GM12801 (cell line): ENCODE results near the gene TCFL5.

ENCODE experiments used
- TF ChIP-seq, protein P1 (sequence below): IDR thresholded peaks from one replicate; pipeline ENCODE4 v1.5.1; 2011; ENCODE audit warnings: control low read depth; ENCODE audit not compliant: insufficient read length; ENCODE audit errors: extremely low read depth

Gene TCFL5

DNA sequence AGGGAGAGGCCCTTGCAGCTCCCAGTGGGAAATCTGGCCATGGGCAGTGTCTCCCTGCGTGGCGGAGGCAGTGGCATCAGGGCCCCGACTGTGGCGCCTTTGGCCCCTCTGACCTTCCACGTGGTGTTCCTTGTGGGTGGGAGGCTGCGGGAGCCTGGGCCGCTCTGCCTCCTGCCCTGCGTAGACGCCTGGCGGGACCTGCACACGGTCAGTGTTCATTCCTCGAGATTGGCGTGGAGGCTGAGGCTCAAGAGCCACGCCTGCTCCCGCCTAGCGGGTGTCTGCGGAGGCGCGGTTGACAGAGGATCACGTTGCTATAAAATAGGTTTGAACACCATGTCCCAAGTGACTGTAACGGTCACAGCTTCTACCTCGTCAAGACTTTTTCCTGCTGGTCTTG, 30.8 kb downstream of the TCFL5 start:
- TF ChIP-seq, protein P1, sequence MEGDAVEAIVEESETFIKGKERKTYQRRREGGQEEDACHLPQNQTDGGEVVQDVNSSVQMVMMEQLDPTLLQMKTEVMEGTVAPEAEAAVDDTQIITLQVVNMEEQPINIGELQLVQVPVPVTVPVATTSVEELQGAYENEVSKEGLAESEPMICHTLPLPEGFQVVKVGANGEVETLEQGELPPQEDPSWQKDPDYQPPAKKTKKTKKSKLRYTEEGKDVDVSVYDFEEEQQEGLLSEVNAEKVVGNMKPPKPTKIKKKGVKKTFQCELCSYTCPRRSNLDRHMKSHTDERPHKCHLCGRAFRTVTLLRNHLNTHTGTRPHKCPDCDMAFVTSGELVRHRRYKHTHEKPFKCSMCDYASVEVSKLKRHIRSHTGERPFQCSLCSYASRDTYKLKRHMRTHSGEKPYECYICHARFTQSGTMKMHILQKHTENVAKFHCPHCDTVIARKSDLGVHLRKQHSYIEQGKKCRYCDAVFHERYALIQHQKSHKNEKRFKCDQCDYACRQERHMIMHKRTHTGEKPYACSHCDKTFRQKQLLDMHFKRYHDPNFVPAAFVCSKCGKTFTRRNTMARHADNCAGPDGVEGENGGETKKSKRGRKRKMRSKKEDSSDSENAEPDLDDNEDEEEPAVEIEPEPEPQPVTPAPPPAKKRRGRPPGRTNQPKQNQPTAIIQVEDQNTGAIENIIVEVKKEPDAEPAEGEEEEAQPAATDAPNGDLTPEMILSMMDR, result no peak

DNA sequence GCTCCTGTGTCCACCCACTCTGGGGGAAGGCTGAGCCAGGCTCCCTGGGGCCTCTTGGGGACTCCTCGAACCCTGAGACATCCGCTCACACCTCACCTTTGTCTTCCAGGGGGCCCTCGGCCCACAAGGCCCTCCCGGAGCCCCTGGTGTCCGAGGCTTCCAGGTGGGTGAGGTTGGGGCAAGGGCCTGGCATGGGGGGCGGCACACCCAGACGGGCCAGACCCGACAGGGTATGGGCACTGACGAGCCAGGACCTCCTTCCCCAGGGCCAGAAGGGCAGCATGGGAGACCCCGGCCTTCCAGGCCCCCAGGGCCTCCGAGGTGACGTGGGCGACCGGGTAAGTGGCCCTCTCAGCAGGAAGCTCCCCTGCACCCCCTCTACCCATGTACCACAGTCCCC, 31.4 kb downstream of the TCFL5 start:
- TF ChIP-seq, protein P1, result no peak

DNA sequence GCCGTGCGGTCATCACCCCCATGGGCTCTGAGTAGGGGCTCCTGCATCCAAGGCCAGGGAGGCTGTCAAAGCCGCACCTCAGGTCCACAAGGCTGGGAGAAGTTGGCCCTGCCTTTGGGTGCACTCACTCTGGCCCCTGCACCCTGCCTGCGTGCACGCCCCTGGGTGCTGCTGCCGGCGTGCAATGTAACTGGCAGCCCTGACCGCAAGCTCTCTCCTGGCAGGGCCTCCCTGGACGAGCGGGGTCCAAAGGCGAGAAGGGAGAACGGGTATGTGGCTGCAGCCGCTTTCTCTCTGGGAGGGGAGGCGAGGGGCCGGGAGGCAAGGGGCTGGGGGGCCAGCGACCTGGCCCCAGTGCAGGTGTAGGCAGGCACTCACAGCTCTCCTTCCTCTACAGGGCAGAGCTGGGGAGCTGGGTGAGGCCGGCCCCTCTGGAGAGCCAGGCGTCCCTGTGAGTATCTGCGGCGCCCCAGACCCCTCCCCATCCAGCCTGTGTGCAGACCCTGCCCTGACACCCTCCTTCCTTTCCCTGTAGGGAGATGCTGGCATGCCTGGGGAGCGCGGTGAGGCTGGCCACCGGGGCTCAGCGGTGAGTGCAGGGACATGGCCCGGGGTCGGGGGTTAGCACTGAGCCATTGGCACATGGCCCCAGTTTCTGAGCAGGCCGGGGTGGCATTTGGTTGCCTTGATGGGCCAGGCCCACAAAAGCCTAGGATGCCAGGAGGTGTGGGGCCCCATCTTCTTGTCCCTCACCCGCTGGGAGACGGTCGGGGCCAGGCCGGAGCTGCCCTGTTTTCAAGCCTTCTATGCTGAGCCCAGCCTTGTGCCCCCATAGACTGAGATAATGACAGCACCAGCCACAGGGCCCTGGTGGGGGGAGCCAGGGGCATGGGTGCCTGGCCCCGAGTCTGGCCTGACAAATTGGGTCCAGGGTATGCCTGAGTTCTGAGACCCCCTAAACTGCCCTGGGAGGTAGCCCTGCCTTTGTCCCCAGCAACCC, 32.1 kb downstream of the TCFL5 start:
- TF ChIP-seq, protein P1, result no peak

DNA sequence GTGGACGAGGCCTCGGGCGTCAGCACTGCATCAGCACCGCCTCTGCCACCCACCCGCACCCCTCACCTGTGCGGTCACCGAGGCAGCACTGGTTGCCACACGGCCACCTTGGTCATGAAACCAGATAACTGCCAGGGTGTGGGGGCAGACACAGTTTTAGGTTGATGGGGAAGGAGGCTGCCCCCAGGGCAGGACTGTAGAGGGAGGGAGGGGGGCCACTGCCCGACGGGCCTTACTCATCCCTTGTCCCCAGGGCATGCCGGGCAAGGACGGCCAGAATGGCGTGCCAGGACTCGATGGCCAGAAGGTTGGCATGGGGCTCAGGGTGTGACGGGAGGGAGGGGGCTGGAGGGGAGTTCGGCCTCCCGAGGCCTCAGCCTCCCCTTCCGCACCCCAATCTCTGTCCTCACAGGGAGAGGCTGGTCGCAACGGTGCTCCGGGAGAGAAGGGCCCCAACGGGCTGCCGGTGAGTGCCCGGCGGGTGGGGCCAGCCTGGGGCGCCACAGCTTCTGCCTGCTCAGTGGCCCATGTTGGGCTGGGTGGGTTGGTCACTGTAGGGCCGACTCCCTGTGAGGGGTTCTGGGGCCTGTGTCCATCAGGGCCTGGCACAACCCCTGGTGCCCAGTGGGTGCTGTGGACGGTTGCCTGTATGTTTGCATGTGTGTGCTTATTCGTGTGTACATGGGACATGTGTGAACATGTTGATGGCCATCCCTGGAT, 33.0 kb downstream of the TCFL5 start:
- TF ChIP-seq, protein P1, result no peak

DNA sequence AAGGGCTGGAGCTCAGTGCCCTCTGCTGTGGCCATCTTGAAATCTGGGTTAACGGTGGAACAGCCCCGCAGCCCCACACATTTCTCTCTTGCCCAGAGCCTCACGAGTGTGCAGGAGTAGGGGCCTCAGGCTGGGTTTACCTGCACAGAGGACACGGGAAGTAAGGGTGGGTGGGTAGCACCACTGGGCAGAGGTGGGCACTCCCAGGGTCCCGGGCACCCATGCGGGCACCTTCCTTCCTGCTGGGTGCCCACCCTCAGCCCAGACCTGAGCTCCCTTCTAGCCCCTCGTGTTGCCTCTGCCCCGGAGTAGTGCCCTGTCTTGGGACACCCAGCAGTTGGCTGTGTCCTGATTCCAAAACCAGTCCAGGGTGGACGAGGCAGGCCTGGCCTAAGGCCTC, 33.6 kb downstream of the TCFL5 start:
- TF ChIP-seq, protein P1, result no peak

DNA sequence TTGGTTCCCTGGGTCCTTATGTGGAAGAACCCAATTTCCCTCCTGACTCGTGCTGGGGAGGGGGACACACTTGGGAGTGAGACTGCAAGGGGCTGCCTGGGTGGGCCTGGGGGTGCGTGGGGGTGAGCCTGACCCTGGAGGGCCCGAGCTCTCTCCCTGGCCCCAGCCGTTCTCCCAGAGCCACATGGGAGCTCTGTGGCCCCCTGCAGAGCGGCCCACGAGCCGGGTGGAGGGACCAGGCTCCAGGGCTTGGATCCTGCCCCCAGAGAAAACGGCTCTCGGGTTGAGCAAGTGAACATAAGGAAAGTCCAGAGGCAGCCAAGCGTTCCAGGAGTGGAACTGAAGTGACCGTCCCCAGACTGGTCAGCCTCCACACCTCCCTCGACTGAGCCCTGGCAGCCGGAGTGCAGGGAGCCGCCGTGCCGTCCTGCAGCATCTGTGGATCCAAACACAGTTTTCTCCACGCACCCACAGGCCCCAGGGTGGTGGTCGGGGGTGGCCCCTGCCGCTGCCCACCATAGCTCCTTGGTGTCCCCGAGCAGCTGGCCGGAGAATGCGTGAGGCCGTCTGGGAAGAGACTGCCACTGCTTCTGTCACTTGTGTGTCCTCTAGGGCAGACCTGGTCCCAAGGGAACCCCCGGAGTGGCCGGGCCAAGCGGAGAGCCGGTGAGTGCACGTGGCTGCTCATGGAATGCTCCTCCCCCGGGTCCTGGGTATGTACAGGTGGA, 34.1 kb downstream of the TCFL5 start:
- TF ChIP-seq, protein P1, result no peak
